ENCODE results near the gene ACYP1. TPM values are rescaled to one million over a fixed set of nuclear protein-coding genes. Genes with fewer than 3 reads are reported as not detected.

Gene ACYP1
- total and polyA plus RNA-seq, 9 of the 15 experiments (the other 6 are each of a cell fraction or from before 2014, with no cell fraction given) = 19.9 to 113 (median 52.3) TPM

GRCh38 chr14:75063491-75064204 lies at the start of gene ACYP1 (continued):
- TF ChIP-seq GATAD2B (IDR thresholded peaks at IDR 0.05; ENCODE audit: borderline replicate concordance) (no peak), GABPB2 (CRISPR knock-in tag; conservative IDR thresholded peaks at IDR 0.05) (no peak), TCF7L2 (IDR thresholded peaks at IDR 0.05; ENCODE audit: low read depth, low read length) (no peak), FUS (optimal IDR thresholded peaks at IDR 0.05; ENCODE audit: low read depth, low read length) (no peak), HDAC3 (IDR thresholded peaks at IDR 0.05; ENCODE audit: borderline replicate concordance, partially characterized antibody) (no peak), NEUROD1 (IDR thresholded peaks at IDR 0.05; ENCODE audit: borderline replicate concordance, low read depth, low read length, partially characterized antibody) (peak; percentile 65), GTF2B (IDR thresholded peaks at IDR 0.05; ENCODE audit: extremely low read depth, insufficient read length) (no peak), RB1 (IDR thresholded peaks at IDR 0.05; ENCODE audit: low read depth) (no peak; the same call in 1 of the 2 replicates), DMBX1 (CRISPR knock-in tag; IDR thresholded peaks at IDR 0.05; ENCODE audit: borderline replicate concordance) (no peak), MEF2A (IDR thresholded peaks at IDR 0.05; ENCODE audit: control insufficient read depth, low read depth, low read length) (no peak), CBFA2T3 (IDR thresholded peaks at IDR 0.05) (no peak), PKNOX1 (IDR thresholded peaks at IDR 0.05) (peak; percentile 99), BRF1 (IDR thresholded peaks at IDR 0.05; ENCODE audit: borderline replicate concordance, extremely low read depth, insufficient read length) (no peak), LARP7 (IDR thresholded peaks at IDR 0.05) (no peak), ZNF395 (CRISPR knock-in tag; IDR thresholded peaks at IDR 0.05) (no peak), POLR3G (IDR thresholded peaks at IDR 0.05; ENCODE audit: extremely low read depth, insufficient read length, insufficient replicate concordance) (no peak), ZNF830 (CRISPR knock-in tag; IDR thresholded peaks at IDR 0.05) (no peak), SIN3B (IDR thresholded peaks at IDR 0.05; ENCODE audit: low read depth) (no peak), HMG20B (CRISPR knock-in tag; IDR thresholded peaks at IDR 0.05) (no peak)
- TF ChIP-seq, protein P1, sequence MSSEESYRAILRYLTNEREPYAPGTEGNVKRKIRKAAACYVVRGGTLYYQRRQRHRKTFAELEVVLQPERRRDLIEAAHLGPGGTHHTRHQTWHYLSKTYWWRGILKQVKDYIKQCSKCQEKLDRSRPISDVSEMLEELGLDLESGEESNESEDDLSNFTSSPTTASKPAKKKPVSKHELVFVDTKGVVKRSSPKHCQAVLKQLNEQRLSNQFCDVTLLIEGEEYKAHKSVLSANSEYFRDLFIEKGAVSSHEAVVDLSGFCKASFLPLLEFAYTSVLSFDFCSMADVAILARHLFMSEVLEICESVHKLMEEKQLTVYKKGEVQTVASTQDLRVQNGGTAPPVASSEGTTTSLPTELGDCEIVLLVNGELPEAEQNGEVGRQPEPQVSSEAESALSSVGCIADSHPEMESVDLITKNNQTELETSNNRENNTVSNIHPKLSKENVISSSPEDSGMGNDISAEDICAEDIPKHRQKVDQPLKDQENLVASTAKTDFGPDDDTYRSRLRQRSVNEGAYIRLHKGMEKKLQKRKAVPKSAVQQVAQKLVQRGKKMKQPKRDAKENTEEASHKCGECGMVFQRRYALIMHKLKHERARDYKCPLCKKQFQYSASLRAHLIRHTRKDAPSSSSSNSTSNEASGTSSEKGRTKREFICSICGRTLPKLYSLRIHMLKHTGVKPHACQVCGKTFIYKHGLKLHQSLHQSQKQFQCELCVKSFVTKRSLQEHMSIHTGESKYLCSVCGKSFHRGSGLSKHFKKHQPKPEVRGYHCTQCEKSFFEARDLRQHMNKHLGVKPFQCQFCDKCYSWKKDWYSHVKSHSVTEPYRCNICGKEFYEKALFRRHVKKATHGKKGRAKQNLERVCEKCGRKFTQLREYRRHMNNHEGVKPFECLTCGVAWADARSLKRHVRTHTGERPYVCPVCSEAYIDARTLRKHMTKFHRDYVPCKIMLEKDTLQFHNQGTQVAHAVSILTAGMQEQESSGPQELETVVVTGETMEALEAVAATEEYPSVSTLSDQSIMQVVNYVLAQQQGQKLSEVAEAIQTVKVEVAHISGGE (CRISPR knock-in tag; IDR thresholded peaks at IDR 0.05) = no peak
- TF ChIP-seq, protein P2, sequence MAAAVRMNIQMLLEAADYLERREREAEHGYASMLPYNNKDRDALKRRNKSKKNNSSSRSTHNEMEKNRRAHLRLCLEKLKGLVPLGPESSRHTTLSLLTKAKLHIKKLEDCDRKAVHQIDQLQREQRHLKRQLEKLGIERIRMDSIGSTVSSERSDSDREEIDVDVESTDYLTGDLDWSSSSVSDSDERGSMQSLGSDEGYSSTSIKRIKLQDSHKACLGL (CRISPR knock-in tag; IDR thresholded peaks at IDR 0.05; ENCODE audit: borderline replicate concordance, poor library complexity, severe bottlenecking) = no peak
